ENCODE results near the gene KATNBL1. TPM values are rescaled to one million over a fixed set of nuclear protein-coding genes. Genes with fewer than 3 reads are reported as not detected.
A peak's percentile ranks its signal among the peaks of the same experiment; 100 is the strongest.

KATNBL1 gene
- total and polyA plus RNA-seq, 8 donors, result 19.4 to 105 (median 54.8) TPM

- peak in 1 of 2 donors; percentile 32 for DNase-seq
Observed at GRCh38 chr15:34116620-34117019, 93.3 kb downstream of the KATNBL1 start.

GRCh38 chr15:34114739-34115138 is 95.2 kb downstream of the KATNBL1 start:
- no peaks in the 10 kb centered on the region for H3K4me1 ChIP-seq
- intact Hi-C loops (cut with DNase I; ENCODE audit: low total_unique reads), result no loop called here
- no peak for DNase-seq
- no peaks in the 10 kb centered on the region for H3K9me3 ChIP-seq
- peaks cover 0 to 5% (median 0%) of the 10 kb centered on the region in 3 donors for H3K27me3 ChIP-seq
- H3K27ac ChIP-seq, result no peak overlapping the region
- TF ChIP-seq CTCF (IDR thresholded peaks at IDR 0.05) (no peak), POLR2AphosphoS5 (IDR thresholded peaks at IDR 0.05) (no peak), POLR2A (IDR thresholded peaks at IDR 0.05) (no peak), EP300 (IDR thresholded peaks at IDR 0.05) (no peak)
- H3K4me3 ChIP-seq, result no peak overlapping the region
- H3K36me3 ChIP-seq, result no peaks in the 10 kb centered on the region
- WGBS, 5 donors, result 45 to 80% (median 58%) methylated on average over 2 to 3 of the region's 3 CpGs

More at GRCh38 chr15:34116620-34117019, 93.3 kb downstream of the KATNBL1 start:
- Histone ChIP-seq H3K9me3 (no peaks in the 10 kb centered on the region), H3K27me3 (peaks cover 0 to 5% (median 0%) of the 10 kb centered on the region in 3 donors), H3K4me3 (no peak overlapping the region), H3K27ac (no peak overlapping the region), H3K36me3 (no peaks in the 10 kb centered on the region), H3K4me1 (no peaks in the 10 kb centered on the region)
- intact Hi-C loops (cut with DNase I; ENCODE audit: low total_unique reads), result no loop called here
- 69 to 82% (median 73%) methylated on average over 2 of the region's 2 CpGs for WGBS, 5 donors
- TF ChIP-seq POLR2A (IDR thresholded peaks at IDR 0.05), result no peak
- TF ChIP-seq CTCF (IDR thresholded peaks at IDR 0.05), result no peak
- TF ChIP-seq EP300 (IDR thresholded peaks at IDR 0.05), result no peak
- no peak for TF ChIP-seq POLR2AphosphoS5 (IDR thresholded peaks at IDR 0.05)

GRCh38 chr15:34114215-34114614 is 95.7 kb downstream of the KATNBL1 start:
- WGBS, 5 donors, result 50 to 79% (median 50%) methylated on average over 2 of the region's 2 CpGs
- Histone ChIP-seq H3K36me3 (no peaks in the 10 kb centered on the region), H3K27me3 (peaks cover 0 to 5% (median 0%) of the 10 kb centered on the region in 3 donors), H3K27ac (no peak overlapping the region), H3K4me3 (no peak overlapping the region), H3K4me1 (no peaks in the 10 kb centered on the region), H3K9me3 (no peaks in the 10 kb centered on the region)
- TF ChIP-seq CTCF (IDR thresholded peaks at IDR 0.05) (no peak), EP300 (IDR thresholded peaks at IDR 0.05) (no peak), POLR2A (IDR thresholded peaks at IDR 0.05) (no peak), POLR2AphosphoS5 (IDR thresholded peaks at IDR 0.05) (no peak)
- intact Hi-C loops (cut with DNase I; ENCODE audit: low total_unique reads), result no loop called here
- no peak for DNase-seq

GRCh38 chr15:34111488-34111887 is 98.4 kb downstream of the KATNBL1 start:
- DNase-seq, result no peak
- Histone ChIP-seq H3K9me3 (no peaks in the 10 kb centered on the region), H3K27ac (no peak overlapping the region), H3K4me3 (no peak overlapping the region), H3K36me3 (no peaks in the 10 kb centered on the region), H3K4me1 (no peaks in the 10 kb centered on the region), H3K27me3 (peaks cover 0 to 5% (median 0%) of the 10 kb centered on the region in 3 donors)
- WGBS, 5 donors, result 51 to 64% (median 61%) methylated on average over 6 of the region's 6 CpGs
- intact Hi-C loops (cut with DNase I; ENCODE audit: low total_unique reads), result no loop called here
- no peak for TF ChIP-seq CTCF (IDR thresholded peaks at IDR 0.05)
- TF ChIP-seq EP300 (IDR thresholded peaks at IDR 0.05), result no peak
- TF ChIP-seq POLR2A (IDR thresholded peaks at IDR 0.05), result no peak
- TF ChIP-seq POLR2AphosphoS5 (IDR thresholded peaks at IDR 0.05), result no peak

Measured in stomach (tissue), 9 donors.